PC-3 (cell line): ENCODE results near the gene KLHL40. TPM values are rescaled to one million over a fixed set of nuclear protein-coding genes. Genes with fewer than 3 reads are reported as not detected.
A peak's percentile ranks its signal among the peaks of the same experiment; 100 is the strongest.

Experiments used
- ATAC-seq: fragments of 200-7000 bp; cut with Tn5 transposase; 2 replicates; pipeline ENCODE4 v1.9.1; 2020; ENCODE audit warnings: mild to moderate bottlenecking, moderate library complexity
- BruUV-seq: library from RNA; stranded (reverse); fragments of 400-500 nt; replicated peaks from 2 replicates; lab custom pipeline; 2021; lab: Mats Ljungman, UMichigan
- CTCF ChIA-PET: fragments of 300-600 bp; sonication (Branson Sonifier 250); formaldehyde crosslinking; loops from one replicate; lab custom pipeline; 2022; ENCODE audit warnings: antibody characterized with exemption; lab: Charles Lee
- POLR2A ChIA-PET: fragments of 300-600 bp; sonication (Branson Sonifier 250); formaldehyde crosslinking; loops from one replicate; lab custom pipeline; 2022; ENCODE audit warnings: antibody characterized with exemption; ENCODE audit not compliant: unreplicated experiment; lab: Charles Lee
- DNase-seq: peaks from one replicate; pipeline ENCODE4 v3.0.0-alpha.2; 2015
- H2AFZ ChIP-seq: fragments of 300-600 bp; sonication (generic); 2 replicates; pipeline ENCODE4 v1.6.0; 2016; ENCODE audit warnings: antibody characterized with exemption, low read length
- H3F3A ChIP-seq: fragments of 300-600 bp; sonication (generic); one replicate; pipeline ENCODE4 v1.6.0; 2017; ENCODE audit warnings: antibody characterized with exemption, low read length, control low read depth, mild to moderate bottlenecking; ENCODE audit not compliant: unreplicated experiment
- H3K27ac ChIP-seq: fragments of 300-600 bp; sonication (generic); 2 replicates; pipeline ENCODE4 v1.5.1; 2016; ENCODE audit warnings: mild to moderate bottlenecking, low read length
- H3K27me3 ChIP-seq: fragments of 300-600 bp; sonication (generic); 2 replicates; pipeline ENCODE4 v1.6.1; 2016; ENCODE audit warnings: low read length, mixed read lengths
- H3K36me3 ChIP-seq: fragments of 300-600 bp; sonication (generic); 2 replicates; pipeline ENCODE4 v1.6.1; 2016; ENCODE audit warnings: low read depth, mixed run types, low read length, mixed read lengths
- H3K4me1 ChIP-seq: fragments of 300-600 bp; sonication (generic); 2 replicates; pipeline ENCODE4 v1.5.1; 2016; ENCODE audit warnings: low read length; ENCODE audit not compliant: insufficient read depth
- H3K4me2 ChIP-seq: fragments of 300-600 bp; sonication (generic); 2 replicates; pipeline ENCODE4 v1.6.0; 2016; ENCODE audit warnings: low read length
- H3K4me3 ChIP-seq: fragments of 300-600 bp; sonication (generic); 2 replicates; pipeline ENCODE4 v1.5.1; 2016; ENCODE audit warnings: mild to moderate bottlenecking, low read length, mixed read lengths
- H3K79me2 ChIP-seq: fragments of 300-600 bp; sonication (generic); 2 replicates; pipeline ENCODE4 v1.6.1; 2017; ENCODE audit warnings: low read length, mixed read lengths
- H3K9ac ChIP-seq: fragments of 300-600 bp; sonication (generic); 2 replicates; pipeline ENCODE4 v1.6.0; 2016; ENCODE audit warnings: mild to moderate bottlenecking, low read length
- H3K9me2 ChIP-seq: fragments of 300-600 bp; sonication (generic); replicated peaks from 2 replicates; pipeline ENCODE4 v1.6.1; 2016; ENCODE audit warnings: mixed run types, low read length, mixed read lengths
- H3K9me3 ChIP-seq: fragments of 300-600 bp; sonication (generic); 2 replicates; pipeline ENCODE4 v1.6.1; 2016; ENCODE audit warnings: low read length, mixed read lengths
- H4K20me1 ChIP-seq: fragments of 300-600 bp; sonication (generic); 2 replicates; pipeline ENCODE4 v1.6.1; 2016; ENCODE audit warnings: low read length, mixed read lengths
- EZH2 ChIP-seq: fragments of 300-600 bp; sonication (generic); IDR thresholded peaks from one replicate; pipeline ENCODE4 v1.6.1; 2017; ENCODE audit warnings: antibody characterized with exemption, mild to moderate bottlenecking, low read length; ENCODE audit not compliant: unreplicated experiment
- EZH2phosphoT487 ChIP-seq: fragments of 300-600 bp; sonication (generic); IDR thresholded peaks from 2 replicates; pipeline ENCODE4 v1.6.1; 2018; ENCODE audit warnings: mild to moderate bottlenecking, antibody characterized with exemption, low read length, borderline replicate concordance
- intact Hi-C: fragments of 100-400 bp; cut with micrococcal nuclease; formaldehyde crosslinking; loops from 2 replicates; pipeline ENCODE4 v1.9.0; 2023
- total RNA-seq: library from RNA; depleted of rRNA; stranded (reverse); fragments of >200 nt; gene quantifications from 2 replicates; pipeline ENCODE4 v1.2.3, GENCODE V29; 2014
- TF ChIP-seq, protein P1 (sequence below): fragments of 300-600 bp; sonication (generic); conservative IDR thresholded peaks from 2 replicates; pipeline ENCODE4 v1.5.1; 2017; ENCODE audit warnings: antibody characterized with exemption, low read depth, mild to moderate bottlenecking, low read length

KLHL40 gene
- total RNA-seq, 1 experiment from 2014 or later = not detected

DNA sequence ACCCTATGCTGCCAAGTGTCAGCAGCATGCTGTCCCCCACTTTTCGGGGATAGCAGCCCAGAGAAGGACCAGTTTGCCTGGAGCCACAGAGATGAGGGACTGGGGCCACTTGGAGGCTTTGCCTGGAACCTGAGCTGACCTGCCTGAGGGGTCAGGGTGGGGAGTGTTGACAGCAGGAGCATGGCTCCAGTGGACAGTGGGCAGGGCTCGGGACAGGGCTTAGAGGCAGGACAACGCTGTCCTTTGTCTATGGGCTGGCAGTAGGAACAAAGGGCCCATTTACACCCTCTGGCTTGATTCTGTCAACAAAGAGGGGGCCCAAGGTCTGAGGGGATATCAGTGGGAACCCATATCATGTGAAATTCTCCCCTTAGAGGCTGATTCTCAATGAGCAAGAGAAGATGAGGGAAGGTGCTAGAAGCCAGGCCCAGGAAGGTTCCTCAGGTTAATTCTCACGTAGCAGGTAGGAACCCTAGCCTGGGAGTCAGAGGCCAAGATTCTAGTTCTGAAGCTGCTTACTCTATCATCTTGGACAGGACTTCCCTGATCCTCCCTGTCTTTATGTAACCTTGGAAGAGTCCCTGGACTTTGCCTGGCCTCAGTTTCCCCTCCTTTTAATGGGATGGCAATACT, 47.0 kb downstream of the KLHL40 start:
- Histone ChIP-seq H3K9me3 (no peaks in the 10 kb centered on the region), H3K4me1 (no peaks in the 10 kb centered on the region), H3K27me3 (no peaks in the 10 kb centered on the region), H3K9me2 (no peaks in the 10 kb centered on the region), H3K9ac (no peak overlapping the region), H2AFZ (no peak overlapping the region), H3K4me3 (no peak overlapping the region), H3F3A (no peaks in the 10 kb centered on the region), H3K36me3 (no peaks in the 10 kb centered on the region), H3K79me2 (no peaks in the 10 kb centered on the region), H3K4me2 (no peak overlapping the region), H3K27ac (no peak overlapping the region), H4K20me1 (no peaks in the 10 kb centered on the region)
- intact Hi-C loops = no loop called here
- no peak for DNase-seq
- no peak for ATAC-seq
- BruUV-seq = no TSS peak
- CTCF ChIA-PET = no interaction called here
- POLR2A ChIA-PET = no interaction called here
- TF ChIP-seq EZH2phosphoT487 (no peak), EZH2 (no peak)
- TF ChIP-seq, protein P1, sequence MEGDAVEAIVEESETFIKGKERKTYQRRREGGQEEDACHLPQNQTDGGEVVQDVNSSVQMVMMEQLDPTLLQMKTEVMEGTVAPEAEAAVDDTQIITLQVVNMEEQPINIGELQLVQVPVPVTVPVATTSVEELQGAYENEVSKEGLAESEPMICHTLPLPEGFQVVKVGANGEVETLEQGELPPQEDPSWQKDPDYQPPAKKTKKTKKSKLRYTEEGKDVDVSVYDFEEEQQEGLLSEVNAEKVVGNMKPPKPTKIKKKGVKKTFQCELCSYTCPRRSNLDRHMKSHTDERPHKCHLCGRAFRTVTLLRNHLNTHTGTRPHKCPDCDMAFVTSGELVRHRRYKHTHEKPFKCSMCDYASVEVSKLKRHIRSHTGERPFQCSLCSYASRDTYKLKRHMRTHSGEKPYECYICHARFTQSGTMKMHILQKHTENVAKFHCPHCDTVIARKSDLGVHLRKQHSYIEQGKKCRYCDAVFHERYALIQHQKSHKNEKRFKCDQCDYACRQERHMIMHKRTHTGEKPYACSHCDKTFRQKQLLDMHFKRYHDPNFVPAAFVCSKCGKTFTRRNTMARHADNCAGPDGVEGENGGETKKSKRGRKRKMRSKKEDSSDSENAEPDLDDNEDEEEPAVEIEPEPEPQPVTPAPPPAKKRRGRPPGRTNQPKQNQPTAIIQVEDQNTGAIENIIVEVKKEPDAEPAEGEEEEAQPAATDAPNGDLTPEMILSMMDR = no peak

DNA sequence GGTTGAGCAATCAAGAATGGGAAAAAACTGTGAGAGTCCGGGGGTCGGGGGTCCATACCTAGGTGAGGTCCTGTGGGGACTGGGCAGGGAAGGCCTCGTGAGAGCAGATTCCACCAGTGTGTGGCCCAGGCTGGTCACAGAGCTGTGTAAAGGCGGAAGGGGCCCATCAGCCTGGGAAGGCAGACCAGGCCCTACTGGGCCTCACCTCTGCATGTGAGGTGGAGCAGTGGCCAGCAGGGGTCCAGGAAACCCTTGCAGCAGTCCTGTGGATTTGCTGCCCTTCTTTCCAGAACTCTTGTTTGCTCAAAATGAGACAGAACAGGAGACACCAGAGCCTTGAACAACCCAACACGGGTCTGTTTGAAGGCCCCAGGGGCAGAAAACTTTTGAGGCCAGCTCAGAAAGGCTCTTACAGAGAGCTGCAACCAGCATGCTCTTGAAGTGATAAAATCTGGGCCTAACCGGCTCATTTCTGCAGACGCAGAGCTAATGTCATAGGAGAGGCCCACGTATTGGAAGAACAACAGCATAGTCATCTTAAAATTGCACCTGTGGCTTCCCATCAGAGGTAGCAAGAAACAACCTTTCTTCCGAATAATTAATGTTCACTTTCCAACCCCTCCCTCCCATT, 47.6 kb downstream of the KLHL40 start:
- Histone ChIP-seq H3F3A (no peaks in the 10 kb centered on the region), H3K9me3 (no peaks in the 10 kb centered on the region), H3K27ac (no peak overlapping the region), H3K36me3 (no peaks in the 10 kb centered on the region), H3K4me1 (no peaks in the 10 kb centered on the region), H3K79me2 (no peaks in the 10 kb centered on the region), H3K4me3 (no peak overlapping the region), H3K9me2 (no peaks in the 10 kb centered on the region), H4K20me1 (no peaks in the 10 kb centered on the region), H3K9ac (no peak overlapping the region), H3K27me3 (no peaks in the 10 kb centered on the region), H2AFZ (no peak overlapping the region), H3K4me2 (no peak overlapping the region)
- no peak for TF ChIP-seq EZH2
- TF ChIP-seq, protein P1 = peak; percentile 49
- ATAC-seq = peak; percentile 68
- intact Hi-C loops = no loop called here
- ChIA-PET CTCF (no interaction called here), POLR2A (no interaction called here)
- peak; percentile 7 for DNase-seq
- no TSS peak for BruUV-seq

DNA sequence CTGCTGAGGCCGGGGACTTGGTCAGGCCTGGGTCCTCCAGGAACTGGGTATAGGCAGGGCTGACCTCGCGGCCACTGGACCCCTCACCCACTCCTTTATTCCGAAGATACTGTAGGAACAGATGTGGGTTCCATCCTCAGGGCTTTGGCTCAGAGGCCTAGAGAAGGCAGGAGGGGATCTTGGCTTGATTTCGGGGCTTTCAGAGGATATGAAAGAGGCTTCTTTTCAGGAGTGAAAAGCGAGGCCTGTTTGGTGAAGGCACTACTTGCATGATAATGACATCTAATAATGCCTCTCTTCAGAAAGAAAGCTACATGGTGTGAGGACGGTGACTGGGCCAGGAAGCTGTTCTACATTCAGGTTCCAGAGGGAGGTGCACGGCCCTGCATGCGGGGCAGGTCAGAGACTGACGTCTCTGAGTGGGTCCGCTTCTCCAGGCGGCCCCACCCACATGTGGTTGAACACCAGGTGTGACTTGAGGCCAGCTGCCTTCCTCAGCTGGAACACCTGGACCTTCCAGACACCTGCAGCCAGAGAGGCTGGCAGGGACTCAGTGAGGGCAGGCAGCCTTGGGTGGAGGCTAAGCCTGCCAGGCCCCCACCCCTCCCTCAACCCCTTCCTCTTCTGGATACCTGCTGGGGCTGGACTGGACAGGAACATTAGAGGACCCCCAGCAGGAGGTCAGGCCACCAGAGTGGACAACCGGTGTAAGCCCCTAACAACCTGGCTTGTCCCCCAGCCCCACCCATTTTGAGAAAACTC, 48.3 kb downstream of the KLHL40 start:
- Histone ChIP-seq H3K9ac (no peak overlapping the region), H4K20me1 (no peaks in the 10 kb centered on the region), H3K9me3 (no peaks in the 10 kb centered on the region), H3K27ac (no peak overlapping the region), H3K36me3 (no peaks in the 10 kb centered on the region), H3K4me3 (no peak overlapping the region), H3K9me2 (no peaks in the 10 kb centered on the region), H3K4me2 (no peak overlapping the region), H2AFZ (no peak overlapping the region), H3K4me1 (no peaks in the 10 kb centered on the region), H3K27me3 (no peaks in the 10 kb centered on the region), H3K79me2 (no peaks in the 10 kb centered on the region), H3F3A (no peaks in the 10 kb centered on the region)
- ChIA-PET POLR2A (no interaction called here), CTCF (no interaction called here)
- TF ChIP-seq EZH2 (no peak), EZH2phosphoT487 (no peak)
- TF ChIP-seq, protein P1 = no peak
- ATAC-seq (no peak), DNase-seq (no peak)
- no TSS peak for BruUV-seq
- intact Hi-C loops = no loop called here
